ENCODE data around the gene PRR35.

PRR35 gene

DNA sequence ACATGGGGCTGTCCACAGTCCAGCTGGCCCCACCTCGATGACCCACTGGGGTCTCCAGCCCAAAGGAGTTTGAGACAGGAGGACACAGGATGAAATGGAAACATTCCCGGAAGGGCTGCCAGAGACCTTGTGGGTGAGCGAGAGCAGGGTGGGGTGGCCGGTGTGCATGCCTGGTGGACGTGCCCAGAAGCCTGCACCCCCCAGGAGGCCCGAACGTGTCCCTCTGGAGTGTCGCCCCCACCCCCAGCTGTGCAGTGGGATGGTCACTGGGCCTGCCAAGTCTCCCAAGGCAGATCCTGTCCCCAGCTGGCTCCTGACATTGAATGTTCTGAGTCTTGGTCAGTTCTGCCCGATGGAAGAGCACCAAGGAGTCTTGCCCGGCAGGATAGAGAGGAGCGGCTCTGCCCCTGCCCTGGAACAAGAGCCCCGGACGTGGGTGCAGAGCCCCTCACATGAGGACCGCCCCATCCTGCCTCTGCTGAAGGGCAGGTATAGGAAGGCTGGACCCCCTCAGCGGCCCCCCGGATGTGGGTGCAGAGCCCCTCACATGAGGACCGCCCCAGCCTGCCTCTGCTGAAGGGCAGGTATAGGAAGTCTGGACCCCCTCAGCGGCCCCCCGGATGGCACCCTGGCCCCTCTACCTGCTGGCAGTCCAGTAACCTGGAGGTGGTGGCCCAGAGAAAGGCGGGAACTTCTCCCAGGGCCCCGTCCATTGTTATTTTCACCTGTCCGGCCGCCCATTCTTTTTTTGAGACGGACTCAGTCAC, 35.7 kb upstream of the PRR35 start:
- Mint-ChIP-seq H3K4me3 (no peak overlapping the region), H3K27me3 (no peaks in the 10 kb centered on the region), H3K4me1 (peaks cover 22% of the 10 kb centered on the region), H3K9me3 (no peaks in the 10 kb centered on the region), H3K27ac (peak overlapping the region; percentile 41), H3K36me3 (no peaks in the 10 kb centered on the region)
- no peak for ATAC-seq (ENCODE audit: low read depth)
- DNase-seq (ENCODE audit: low spot score in 2 of 2), result no peak

DNA sequence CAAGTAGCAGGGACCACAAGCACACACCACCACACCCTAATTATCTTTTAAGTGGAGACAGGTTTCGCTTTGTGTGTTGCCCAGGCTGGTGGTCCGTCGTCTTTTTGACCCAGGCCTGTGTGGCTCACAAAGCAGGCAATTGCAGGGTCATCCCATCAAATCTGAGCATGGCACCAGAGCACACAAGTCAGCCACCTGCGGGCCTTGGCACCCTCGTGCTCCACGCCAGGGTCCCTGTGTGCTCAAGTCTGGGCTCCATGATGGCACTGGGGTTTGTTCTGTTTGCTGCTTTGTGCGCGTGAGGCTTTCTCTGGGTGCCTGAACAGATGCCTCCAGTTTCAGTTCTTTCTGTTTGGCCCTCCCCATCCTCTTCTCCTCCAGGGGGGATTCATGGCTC, 35.1 kb upstream of the PRR35 start:
- Mint-ChIP-seq H3K27me3 (no peaks in the 10 kb centered on the region), H3K36me3 (no peaks in the 10 kb centered on the region), H3K4me1 (peaks cover 25% of the 10 kb centered on the region), H3K27ac (peak overlapping the region; percentile 75), H3K9me3 (no peaks in the 10 kb centered on the region), H3K4me3 (peak overlapping the region; percentile 53)
- no peak for ATAC-seq (ENCODE audit: low read depth)
- DNase-seq (ENCODE audit: low spot score in 2 of 2), result no peak

DNA sequence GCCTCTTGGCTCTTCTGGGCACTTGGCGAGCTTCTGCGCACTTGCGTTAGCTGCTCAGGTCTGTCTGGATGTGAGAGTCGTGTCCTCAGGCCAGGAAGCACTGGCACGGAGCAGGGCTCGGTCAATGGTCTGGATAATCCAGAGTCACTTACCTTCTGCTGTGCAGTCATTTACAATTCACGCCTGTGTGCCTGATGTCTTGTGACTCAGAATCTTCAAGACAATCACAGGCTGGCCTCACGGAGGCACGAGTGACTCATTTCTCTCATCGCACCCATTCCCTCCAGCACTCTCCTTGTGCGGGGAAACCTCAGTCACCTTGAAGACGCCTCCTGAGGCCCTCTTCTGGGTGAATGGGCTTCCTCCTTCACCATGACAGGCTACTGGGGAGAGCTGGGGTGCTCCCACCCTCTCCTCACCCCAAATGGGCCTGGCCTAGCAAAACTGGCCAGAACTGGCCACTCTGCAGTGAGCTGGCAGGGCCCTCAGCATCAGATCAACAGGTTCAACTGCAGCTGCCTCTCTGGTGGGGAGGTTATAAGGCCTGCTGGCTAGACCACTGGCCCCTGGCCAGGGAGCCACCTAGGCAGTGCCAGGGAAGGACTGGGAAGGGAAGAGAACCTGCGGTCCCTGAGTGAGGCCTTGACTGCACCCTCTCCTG, 34.5 kb upstream of the PRR35 start:
- H3K27ac Mint-ChIP-seq, result peak overlapping the region; percentile 75
- peak overlapping the region; percentile 53 for H3K4me3 Mint-ChIP-seq
- H3K4me1 Mint-ChIP-seq, result peaks cover 25% of the 10 kb centered on the region
- ATAC-seq (ENCODE audit: low read depth), result no peak
- H3K9me3 Mint-ChIP-seq, result no peaks in the 10 kb centered on the region
- no peaks in the 10 kb centered on the region for H3K36me3 Mint-ChIP-seq
- no peak for DNase-seq (ENCODE audit: low spot score in 2 of 2)
- H3K27me3 Mint-ChIP-seq, result no peaks in the 10 kb centered on the region

DNA sequence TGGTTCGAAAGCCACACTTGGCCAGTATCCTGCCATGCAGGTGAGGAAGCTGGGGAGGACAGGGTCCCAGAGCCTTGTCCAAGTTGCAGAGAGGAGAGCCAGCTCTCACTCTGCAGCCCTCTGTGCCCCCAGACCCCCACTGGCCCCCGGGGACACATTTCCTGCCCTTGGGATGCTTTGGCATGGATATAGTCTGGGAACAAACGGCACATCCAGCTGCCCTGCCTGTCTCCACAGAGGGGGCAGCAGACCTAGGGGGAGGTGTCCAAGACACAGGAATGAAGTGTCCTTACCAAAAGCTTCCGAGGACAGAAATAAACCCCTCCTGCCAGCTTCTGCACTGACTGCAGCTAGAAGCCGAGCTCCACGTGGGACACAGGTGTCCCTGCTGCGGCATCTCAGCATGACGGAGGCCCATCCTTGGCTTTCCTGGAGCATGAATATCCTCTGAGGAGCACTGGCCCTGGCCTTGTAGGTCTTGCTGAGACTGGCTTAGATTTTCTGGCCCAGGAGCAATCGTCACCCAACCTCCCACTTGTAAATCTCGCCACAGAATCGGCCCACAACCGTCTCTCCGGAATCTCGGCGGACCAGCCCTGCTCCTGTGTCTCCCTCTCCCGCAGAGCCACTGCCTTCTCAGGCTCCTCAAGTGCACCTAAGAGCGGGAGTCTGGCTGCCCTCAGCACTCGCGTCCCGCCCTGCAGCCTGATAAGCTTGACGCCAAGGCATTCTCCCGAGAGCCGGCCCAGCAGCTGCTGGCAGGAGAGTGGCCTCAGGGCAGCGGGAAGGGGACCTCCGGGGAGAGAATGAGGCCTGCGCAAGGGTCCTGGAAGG, 33.8 kb upstream of the PRR35 start:
- Mint-ChIP-seq H3K4me3 (peak overlapping the region; percentile 77), H3K36me3 (no peaks in the 10 kb centered on the region), H3K9me3 (no peaks in the 10 kb centered on the region), H3K27me3 (no peaks in the 10 kb centered on the region), H3K4me1 (peaks cover 25% of the 10 kb centered on the region), H3K27ac (peak overlapping the region; percentile 35)
- DNase-seq (ENCODE audit: low spot score in 2 of 2) (no peak), ATAC-seq (ENCODE audit: low read depth) (no peak)

DNA sequence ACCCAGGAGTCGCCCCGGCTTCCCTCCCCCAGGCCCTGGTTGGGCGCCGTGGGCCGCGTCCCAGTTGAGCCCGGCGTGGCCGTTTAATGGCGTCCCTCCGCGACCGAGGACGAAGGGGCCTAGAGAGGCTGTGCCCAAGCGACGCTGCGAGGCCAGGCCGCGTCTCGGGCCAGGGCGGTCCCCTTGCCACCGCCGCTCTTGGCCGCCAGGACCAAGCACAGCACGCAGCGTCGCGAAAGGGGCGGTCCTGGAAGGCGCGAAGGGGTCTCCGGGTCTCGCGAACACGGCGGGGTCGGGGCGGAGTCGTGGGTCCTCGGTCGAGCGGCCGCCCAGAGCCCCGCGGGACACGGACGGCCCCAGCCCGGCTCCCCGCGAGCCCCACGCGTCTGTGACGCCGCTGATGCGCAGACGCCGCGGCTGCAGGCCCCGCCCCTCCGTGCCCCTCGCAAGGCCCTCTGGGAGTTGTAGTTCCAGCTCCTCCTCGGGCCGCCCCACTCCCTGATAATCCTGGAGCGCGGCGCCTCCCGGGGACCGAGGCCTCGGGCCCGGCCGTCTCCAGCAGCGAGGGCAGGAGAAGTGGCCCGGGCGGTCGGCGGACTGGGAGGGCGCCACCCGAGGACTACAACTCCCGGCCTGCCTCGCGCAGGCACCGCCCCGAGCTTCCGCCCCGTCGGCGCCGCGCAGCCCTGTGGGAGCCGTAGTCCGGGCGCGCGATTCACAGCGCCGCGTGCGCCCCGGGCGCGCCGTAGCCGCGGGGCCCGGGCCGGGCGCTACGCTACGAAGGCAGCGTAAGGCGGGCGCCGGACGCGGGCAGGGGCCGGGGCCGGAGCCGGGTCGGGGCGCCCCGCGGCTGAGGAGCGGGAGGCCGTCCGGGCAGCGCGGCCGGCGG, 32.9 kb upstream of the PRR35 start, which contains the start of gene CAPN15:
Gene CAPN15, plus strand, starts transcription at position 698 of the 889 bp plus-strand sequence. CDS start 19,127 bp downstream, outside the sequence.
- H3K4me1 Mint-ChIP-seq, result peaks cover 25% of the 10 kb centered on the region

DNA sequence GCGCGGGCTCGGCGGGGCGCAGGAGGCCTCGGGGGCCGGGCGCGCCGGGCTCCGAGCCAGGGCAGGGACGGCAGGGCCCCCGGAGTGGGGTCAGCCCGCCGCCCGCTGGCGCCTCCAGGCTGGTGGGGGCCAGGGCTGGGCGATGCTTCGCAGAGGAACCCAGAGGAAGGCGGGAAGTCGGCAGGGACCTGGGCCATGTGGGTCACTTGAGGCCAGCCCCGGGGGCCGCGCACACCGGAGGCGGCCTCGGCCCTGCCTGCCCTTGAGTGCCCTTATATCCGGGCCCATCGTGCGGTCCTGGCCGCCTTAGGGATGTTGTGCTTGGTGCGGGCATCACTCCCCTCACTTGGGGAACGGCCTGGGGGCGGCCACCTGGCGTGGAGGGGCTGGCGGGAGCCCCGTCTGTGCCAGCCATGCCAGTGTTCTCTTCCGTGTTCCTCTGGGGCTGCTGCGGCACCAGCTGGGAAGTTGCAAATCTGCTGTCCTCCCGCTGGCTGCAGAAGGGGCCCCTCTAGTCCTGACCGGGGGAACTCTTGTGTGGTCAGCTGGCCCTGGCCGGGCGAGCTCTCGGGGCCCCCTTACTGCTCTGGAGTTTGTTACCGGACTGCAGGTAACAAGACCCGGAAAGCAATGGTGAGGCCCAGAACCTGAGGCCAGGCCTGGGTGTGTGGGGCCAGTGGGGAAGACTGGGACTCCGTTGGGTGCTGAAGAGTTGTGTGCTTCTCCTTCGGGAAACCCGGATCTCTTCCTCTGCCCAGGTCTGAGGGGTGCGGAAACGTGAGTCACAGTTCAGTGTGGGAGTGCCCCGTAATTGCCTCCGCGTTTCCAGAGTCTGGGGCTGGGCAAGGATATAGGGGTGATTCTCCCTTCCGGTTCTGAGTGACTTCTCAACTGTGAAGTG, 31.8 kb upstream of the PRR35 start:
- Mint-ChIP-seq H3K27ac (no peak overlapping the region), H3K4me3 (peak overlapping the region; percentile 87), H3K27me3 (no peaks in the 10 kb centered on the region), H3K36me3 (no peaks in the 10 kb centered on the region), H3K4me1 (peaks cover 25% of the 10 kb centered on the region), H3K9me3 (no peaks in the 10 kb centered on the region)
- DNase-seq (ENCODE audit: low spot score in 2 of 2), result peak in 1 of 2 donors; percentile 47
- ATAC-seq (ENCODE audit: low read depth), result no peak

More for the DNA sequence above, 32.9 kb upstream of the PRR35 start, which contains the start of gene CAPN15:
- peak within 1 kb of the TSS; percentile 87 for H3K4me3 Mint-ChIP-seq
- DNase-seq (ENCODE audit: low spot score in 2 of 2), result peak; percentile 86 to 96
- peak; percentile 85 for ATAC-seq (ENCODE audit: low read depth)
- no peaks in the 10 kb centered on the region for H3K9me3 Mint-ChIP-seq
- H3K27ac Mint-ChIP-seq, result peak within 1 kb of the TSS; percentile 35
- no peaks in the 10 kb centered on the region for H3K36me3 Mint-ChIP-seq
- H3K27me3 Mint-ChIP-seq, result no peaks in the 10 kb centered on the region

DNA sequence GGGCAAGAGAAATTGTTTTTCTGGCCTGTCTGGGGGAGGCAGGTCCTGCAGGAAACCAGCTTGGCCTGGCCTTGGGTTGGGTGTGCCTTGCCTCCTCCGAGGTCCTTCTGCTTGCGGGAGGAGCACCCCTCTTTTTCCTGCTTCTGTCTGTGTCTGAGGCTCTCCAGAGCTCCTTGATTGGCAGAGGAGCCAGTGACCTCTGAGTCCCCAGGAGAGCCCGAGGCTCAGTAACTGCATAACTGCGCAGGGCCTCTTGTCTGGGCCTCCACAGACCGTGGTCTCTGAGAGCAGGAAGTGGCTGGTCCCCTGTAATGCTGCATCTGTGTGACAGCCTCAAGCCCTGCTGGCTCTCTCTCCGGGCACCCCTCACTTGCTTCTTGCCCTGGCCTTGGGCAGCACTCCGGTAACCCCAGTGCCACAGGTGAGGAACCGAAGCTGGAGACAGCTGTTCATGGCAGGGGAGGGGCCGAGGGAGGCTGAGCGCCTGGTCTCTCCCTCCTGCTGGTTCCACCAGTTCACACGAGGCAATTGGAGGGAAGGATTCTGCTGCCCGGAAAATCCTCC, 31.1 kb upstream of the PRR35 start:
- DNase-seq (ENCODE audit: low spot score in 2 of 2) (no peak), ATAC-seq (ENCODE audit: low read depth) (no peak)
- H3K36me3 Mint-ChIP-seq, result no peaks in the 10 kb centered on the region
- no peaks in the 10 kb centered on the region for H3K27me3 Mint-ChIP-seq
- H3K9me3 Mint-ChIP-seq, result no peaks in the 10 kb centered on the region
- H3K4me1 Mint-ChIP-seq, result peaks cover 21% of the 10 kb centered on the region
- peak overlapping the region; percentile 87 for H3K4me3 Mint-ChIP-seq
- H3K27ac Mint-ChIP-seq, result no peak overlapping the region

DNA sequence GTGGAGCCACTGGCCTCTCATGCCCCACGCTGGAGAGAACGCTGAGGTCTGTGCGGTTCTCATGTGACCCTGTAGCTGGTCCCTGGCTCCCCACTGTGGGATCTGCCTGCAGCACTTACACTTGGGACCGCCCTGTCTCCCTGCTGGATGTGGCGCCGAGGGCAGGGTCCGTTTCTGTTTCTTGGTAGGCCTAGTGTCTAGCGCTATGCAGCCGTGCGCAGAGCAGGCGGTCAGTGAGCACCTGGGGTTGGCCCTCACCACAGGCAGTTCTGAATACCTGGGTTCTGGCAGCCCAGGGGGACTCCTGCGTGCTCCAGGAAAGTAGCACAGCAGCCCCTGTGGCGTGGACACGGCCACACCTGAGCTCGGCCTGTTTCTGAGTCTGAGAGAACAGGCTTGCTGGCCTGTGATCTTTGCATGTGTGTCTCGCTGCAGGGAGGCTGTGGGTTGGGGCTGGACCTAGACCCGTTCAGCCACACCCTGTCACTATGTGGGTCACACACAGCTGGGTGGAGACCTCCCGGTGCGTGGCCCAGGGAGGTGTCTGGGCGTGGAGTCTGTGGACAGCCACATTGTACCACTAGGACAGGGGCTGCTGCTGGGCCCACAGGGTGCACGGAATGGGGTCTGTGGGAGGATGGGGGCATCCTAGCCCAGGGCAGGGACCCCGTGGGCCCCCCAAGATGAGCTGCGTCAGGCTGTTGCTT, 29.9 kb upstream of the PRR35 start:
- H3K9me3 Mint-ChIP-seq, result no peaks in the 10 kb centered on the region
- H3K4me1 Mint-ChIP-seq, result peaks cover 19% of the 10 kb centered on the region
- peak overlapping the region; percentile 62 for H3K4me3 Mint-ChIP-seq
- H3K27me3 Mint-ChIP-seq, result no peaks in the 10 kb centered on the region
- DNase-seq (ENCODE audit: low spot score in 2 of 2), result no peak
- H3K36me3 Mint-ChIP-seq, result no peaks in the 10 kb centered on the region
- no peak for ATAC-seq (ENCODE audit: low read depth)
- no peak overlapping the region for H3K27ac Mint-ChIP-seq

DNA sequence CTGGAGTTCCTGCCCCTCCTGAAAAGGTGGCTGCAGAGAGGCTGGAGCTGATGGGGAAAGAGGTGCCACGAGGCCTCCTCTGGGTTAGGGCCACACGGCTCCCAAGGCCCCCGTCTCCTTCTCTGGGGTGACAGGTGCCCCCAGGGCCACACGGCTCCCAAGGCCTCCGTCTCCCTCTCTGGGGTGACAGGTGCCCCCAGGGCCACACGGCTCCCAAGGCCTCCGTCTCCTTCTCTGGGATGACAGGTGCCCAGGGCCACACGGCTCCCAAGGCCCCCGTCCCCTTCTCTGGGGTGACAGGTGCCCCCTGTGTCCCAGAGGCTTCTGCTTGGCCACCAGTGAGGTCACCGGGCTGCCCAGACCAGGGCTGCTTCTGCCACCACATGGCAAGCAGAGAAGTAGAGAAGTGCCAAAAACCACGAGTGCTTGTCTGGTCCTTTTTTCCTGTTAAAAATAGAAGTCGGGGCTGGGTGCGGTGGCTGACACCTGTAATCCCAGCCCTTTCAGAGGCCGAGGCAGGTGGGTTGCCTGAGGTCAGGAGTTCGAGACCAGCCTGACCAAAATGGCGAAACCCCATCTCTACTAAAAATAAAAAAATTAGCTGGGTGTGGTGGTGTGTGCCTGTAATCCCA, 28.6 kb upstream of the PRR35 start:
- no peak overlapping the region for H3K27ac Mint-ChIP-seq
- no peak overlapping the region for H3K4me3 Mint-ChIP-seq
- no peaks in the 10 kb centered on the region for H3K27me3 Mint-ChIP-seq
- DNase-seq (ENCODE audit: low spot score in 2 of 2), result no peak
- H3K9me3 Mint-ChIP-seq, result no peaks in the 10 kb centered on the region
- no peak for ATAC-seq (ENCODE audit: low read depth)
- H3K36me3 Mint-ChIP-seq, result no peaks in the 10 kb centered on the region
- peaks cover 12% of the 10 kb centered on the region for H3K4me1 Mint-ChIP-seq

DNA sequence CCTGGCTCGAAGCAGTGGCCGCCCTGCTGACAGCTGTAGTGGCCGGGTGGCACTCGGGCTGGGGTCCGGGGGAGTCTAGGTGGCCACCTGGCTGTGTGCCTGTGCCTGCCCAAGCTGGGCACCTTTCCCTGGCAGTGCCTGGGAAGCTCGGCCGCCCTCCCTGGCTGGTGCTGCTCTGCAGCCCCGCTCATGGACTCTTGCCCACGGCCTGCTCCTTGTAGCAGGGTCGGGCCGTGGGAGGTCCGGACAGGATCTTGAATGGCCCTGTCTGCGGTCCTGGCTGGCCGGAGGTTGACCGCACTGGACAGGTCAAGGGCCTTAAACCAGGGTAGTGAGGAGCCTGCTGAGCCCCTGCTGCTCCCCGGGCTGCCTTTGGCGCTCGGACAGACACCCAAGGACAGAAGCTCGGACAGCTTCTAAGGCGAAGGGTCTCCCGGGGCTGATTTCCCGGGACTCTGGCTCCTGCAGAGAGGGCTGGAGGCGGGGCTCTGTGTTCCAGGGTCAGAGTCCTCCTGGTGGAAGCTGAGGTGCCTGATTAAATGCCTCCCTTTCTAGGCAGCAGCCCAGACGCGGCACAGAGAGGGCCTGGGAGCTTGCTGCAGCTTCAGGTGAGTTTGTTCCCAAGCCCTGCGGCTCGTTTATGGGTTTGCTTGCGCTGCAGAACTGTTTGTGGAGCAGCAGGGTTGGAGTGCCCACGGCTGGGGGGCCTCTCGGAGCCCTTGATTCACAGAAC, 26.6 kb upstream of the PRR35 start:
- no peak overlapping the region for H3K27ac Mint-ChIP-seq
- no peak for ATAC-seq (ENCODE audit: low read depth)
- no peaks in the 10 kb centered on the region for H3K36me3 Mint-ChIP-seq
- H3K4me1 Mint-ChIP-seq, result peaks cover 9% of the 10 kb centered on the region
- no peaks in the 10 kb centered on the region for H3K9me3 Mint-ChIP-seq
- no peak overlapping the region for H3K4me3 Mint-ChIP-seq
- no peaks in the 10 kb centered on the region for H3K27me3 Mint-ChIP-seq
- DNase-seq (ENCODE audit: low spot score in 2 of 2), result no peak

DNA sequence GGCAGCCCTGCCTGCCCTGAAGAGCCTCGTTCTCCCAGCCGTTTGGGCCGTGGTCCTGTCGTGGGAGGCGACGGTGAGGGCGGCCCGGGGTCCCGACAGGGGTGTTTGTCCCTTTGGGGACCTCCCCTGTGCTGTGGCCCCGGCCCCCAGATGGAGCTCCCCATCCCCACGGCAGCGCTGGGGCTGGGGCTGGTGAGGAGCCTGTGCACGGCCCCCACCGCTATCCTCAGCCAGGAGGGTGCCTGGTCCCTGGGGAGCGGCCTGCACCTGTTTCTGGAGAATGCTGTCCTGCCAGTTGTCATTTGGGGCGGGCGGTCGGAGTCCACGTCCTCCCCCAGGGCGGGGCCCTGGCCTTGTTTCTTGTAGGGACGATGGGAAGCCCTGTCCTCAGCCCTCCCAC, 26.1 kb upstream of the PRR35 start:
- ATAC-seq (ENCODE audit: low read depth) (no peak), DNase-seq (ENCODE audit: low spot score in 2 of 2) (no peak)
- Mint-ChIP-seq H3K36me3 (no peaks in the 10 kb centered on the region), H3K27me3 (no peaks in the 10 kb centered on the region), H3K4me1 (peaks cover 4% of the 10 kb centered on the region), H3K27ac (no peak overlapping the region), H3K9me3 (no peaks in the 10 kb centered on the region), H3K4me3 (no peak overlapping the region)
